Thymus (tissue), 14 donors: Measurements from ENCODE around the gene KCNIP3. TPM values are rescaled to one million over a fixed set of nuclear protein-coding genes. Genes with fewer than 3 reads are reported as not detected.

ENCODE experiments used
- DNase-seq, 9 donors: peaks; one replicate each; pipeline ENCODE4 v3.0.0-alpha.2; 2013; ENCODE audit warnings: low spot score in 9 of 9, low read depth in 6 of 9, missing footprints in 1 of 9
- H3K27ac ChIP-seq, 2 donors: one replicate each; pipeline ENCODE4 v1.5.1; 2013; ENCODE audit warnings: control low read depth in 1 of 2, low read depth in 1 of 2, low read length in 1 of 2, mild to moderate bottlenecking in 1 of 2, moderate library complexity in 1 of 2
- H3K27me3 ChIP-seq, 2 donors: one replicate each; pipeline ENCODE4 v1.5.1; 2013; ENCODE audit warnings: low read length in 1 of 2; ENCODE audit not compliant: control insufficient read depth in 2 of 2, insufficient read depth in 1 of 2
- H3K36me3 ChIP-seq, 2 donors: one replicate each; pipeline ENCODE4 v1.5.1; 2013; ENCODE audit warnings: low read length in 1 of 2, mild to moderate bottlenecking in 1 of 2, moderate library complexity in 1 of 2; ENCODE audit not compliant: control insufficient read depth in 2 of 2, insufficient read depth in 2 of 2
- H3K4me1 ChIP-seq, 2 donors: one replicate each; pipeline ENCODE4 v1.5.1; 2013; ENCODE audit warnings: low read length in 2 of 2; ENCODE audit not compliant: control insufficient read depth in 2 of 2, insufficient read depth in 2 of 2
- H3K4me3 ChIP-seq, 2 donors: one replicate each; pipeline ENCODE4 v1.5.1; 2013; ENCODE audit warnings: low read length in 2 of 2, control low read depth in 1 of 2, mild to moderate bottlenecking in 1 of 2
- H3K9me3 ChIP-seq, 2 donors: one replicate each; pipeline ENCODE4 v1.5.1; 2013; ENCODE audit warnings: low read length in 1 of 2, mild to moderate bottlenecking in 1 of 2; ENCODE audit not compliant: control insufficient read depth in 2 of 2, insufficient read depth in 1 of 2
- WGBS: extraction: QIAGEN DNeasy Blood & Tissue Kit; methylation state at CpG from one replicate; pipeline ENCODE4 v1.1.7; 2013; 5-methylcytosine and 5-hydroxymethylcytosine counted together
- long read RNA-seq, 10 donors: transcript quantifications; one replicate each; lab custom pipeline, GENCODE V29; 2026
- polyA plus RNA-seq: library from polyadenylated mRNA; stranded (reverse); fragments of 200-250 nt; gene quantifications from one replicate; pipeline ENCODE4 v1.2.3, GENCODE V29; 2013
- total RNA-seq: library from RNA; stranded (reverse); fragments of 120-200 nt; gene quantifications from one replicate; pipeline ENCODE4 v1.2.4, GENCODE V29; 2013
- donor health status: healthy.

KCNIP3 gene
- total RNA-seq (21.4 TPM), polyA plus RNA-seq (5.3 TPM)
- long read RNA-seq, donor 1 = 0 reads
- long read RNA-seq, donor 2, transcript KCNIP3-205 (8 exons, 985 nt) = major isoform, 6 of 7 reads
- long read RNA-seq, donor 2, partial matches to known transcripts = 0 of 7 reads
- long read RNA-seq, donor 2, other reads (novel, unspliced or antisense) = 0 of 7 reads
- long read RNA-seq, donor 3, transcript KCNIP3-205 (8 exons, 985 nt) = major isoform, 8 of 8 reads
- long read RNA-seq, donor 3, partial matches to known transcripts = 0 of 8 reads
- long read RNA-seq, donor 3, other reads (novel, unspliced or antisense) = 0 of 8 reads
- long read RNA-seq, donor 4, partial matches to known transcripts = 0 of 3 reads
- long read RNA-seq, donor 4, other reads (novel, unspliced or antisense) = 0 of 3 reads
- long read RNA-seq, donor 5, partial matches to known transcripts = 0 of 1 reads
- long read RNA-seq, donor 5, other reads (novel, unspliced or antisense) = 0 of 1 reads
- long read RNA-seq, donor 6, partial matches to known transcripts = 0 of 3 reads
- long read RNA-seq, donor 6, other reads (novel, unspliced or antisense) = 0 of 3 reads
- long read RNA-seq, donor 7 = 0 reads
- long read RNA-seq, donor 8, partial matches to known transcripts = 0 of 1 reads
- long read RNA-seq, donor 8, other reads (novel, unspliced or antisense) = 0 of 1 reads
- long read RNA-seq, donor 9, partial matches to known transcripts = 0 of 3 reads
- long read RNA-seq, donor 9, other reads (novel, unspliced or antisense) = 0 of 3 reads
- long read RNA-seq, donor 10, partial matches to known transcripts = 0 of 3 reads
- long read RNA-seq, donor 10, other reads (novel, unspliced or antisense) = 0 of 3 reads

DNA sequence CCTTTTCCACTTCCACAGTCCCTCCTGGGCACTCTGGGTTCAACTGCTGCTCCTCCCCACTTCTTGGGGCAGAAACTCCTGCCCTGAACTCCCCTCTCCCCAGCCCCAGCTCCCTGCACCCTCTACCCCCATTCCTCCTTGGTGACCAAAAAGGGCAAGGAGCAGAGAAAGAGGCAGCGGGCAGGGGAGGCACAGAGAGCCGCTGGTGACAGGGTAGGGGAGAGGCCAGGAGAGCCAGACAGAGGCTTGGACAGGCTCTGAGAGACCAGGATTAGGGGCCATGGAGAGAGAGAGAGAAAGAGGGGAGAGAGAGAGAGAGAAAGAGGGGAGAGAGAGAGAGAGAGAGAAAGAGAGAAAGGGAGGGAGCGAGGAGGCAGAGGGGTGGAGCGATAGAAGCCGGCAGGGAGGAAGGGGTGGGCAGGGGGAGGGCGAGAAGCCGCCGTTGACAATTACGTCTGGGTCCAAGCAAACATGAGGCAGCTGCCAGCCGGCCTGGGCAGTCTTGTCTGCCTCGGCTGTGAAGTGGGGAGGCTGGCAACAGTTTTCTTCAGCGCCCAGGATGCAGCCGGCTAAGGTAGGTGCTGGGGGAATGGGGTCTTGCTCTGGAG, at the start of gene KCNIP3:
KCNIP3 (plus strand) TSS at position 468 of the 608 bp plus-strand sequence; CDS start at position 560, 92 bp downstream.
- WGBS = 13% methylated on average over 13 of the region's 13 CpGs
- H3K27ac ChIP-seq = no peak within 1 kb of the TSS
- no peaks in the 10 kb centered on the region for H3K27me3 ChIP-seq
- no peaks in the 10 kb centered on the region for H3K36me3 ChIP-seq
- H3K4me1 ChIP-seq = no peaks in the 10 kb centered on the region
- H3K4me3 ChIP-seq = peak within 1 kb of the TSS in 1 of 2 donors; percentile 13
- DNase-seq = peak in 1 of 9 donors; percentile 6
- H3K9me3 ChIP-seq = no peaks in the 10 kb centered on the region

DNA sequence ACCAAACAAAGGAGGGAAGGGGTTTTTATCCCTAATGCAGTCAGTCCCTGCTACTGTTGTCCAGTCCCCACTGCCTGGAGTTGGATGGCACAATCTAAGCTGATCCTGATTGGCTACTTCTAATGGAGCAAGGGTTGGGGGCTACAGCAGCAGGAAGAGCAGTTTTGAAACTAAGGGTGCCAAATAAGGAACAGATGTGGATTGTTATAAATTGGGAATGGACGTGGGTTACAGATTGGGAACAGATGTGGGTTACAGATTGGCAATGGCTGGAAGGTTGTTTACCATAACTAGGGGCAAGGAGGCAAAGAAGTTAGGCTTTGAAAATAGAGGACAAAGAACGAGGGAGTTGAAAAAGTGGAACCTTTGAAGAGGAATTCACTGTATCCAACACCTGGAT, 38.9 kb upstream of the KCNIP3 start:
- Histone ChIP-seq H3K27me3 (no peaks in the 10 kb centered on the region), H3K4me1 (peaks cover 0 to 3% of the 10 kb centered on the region in 2 donors), H3K27ac (no peak overlapping the region), H3K4me3 (no peak overlapping the region), H3K9me3 (peaks cover 0 to 3% of the 10 kb centered on the region in 2 donors), H3K36me3 (no peaks in the 10 kb centered on the region)
- WGBS = 91% methylated on average over 2 of the region's 2 CpGs
- DNase-seq = no peak

DNA sequence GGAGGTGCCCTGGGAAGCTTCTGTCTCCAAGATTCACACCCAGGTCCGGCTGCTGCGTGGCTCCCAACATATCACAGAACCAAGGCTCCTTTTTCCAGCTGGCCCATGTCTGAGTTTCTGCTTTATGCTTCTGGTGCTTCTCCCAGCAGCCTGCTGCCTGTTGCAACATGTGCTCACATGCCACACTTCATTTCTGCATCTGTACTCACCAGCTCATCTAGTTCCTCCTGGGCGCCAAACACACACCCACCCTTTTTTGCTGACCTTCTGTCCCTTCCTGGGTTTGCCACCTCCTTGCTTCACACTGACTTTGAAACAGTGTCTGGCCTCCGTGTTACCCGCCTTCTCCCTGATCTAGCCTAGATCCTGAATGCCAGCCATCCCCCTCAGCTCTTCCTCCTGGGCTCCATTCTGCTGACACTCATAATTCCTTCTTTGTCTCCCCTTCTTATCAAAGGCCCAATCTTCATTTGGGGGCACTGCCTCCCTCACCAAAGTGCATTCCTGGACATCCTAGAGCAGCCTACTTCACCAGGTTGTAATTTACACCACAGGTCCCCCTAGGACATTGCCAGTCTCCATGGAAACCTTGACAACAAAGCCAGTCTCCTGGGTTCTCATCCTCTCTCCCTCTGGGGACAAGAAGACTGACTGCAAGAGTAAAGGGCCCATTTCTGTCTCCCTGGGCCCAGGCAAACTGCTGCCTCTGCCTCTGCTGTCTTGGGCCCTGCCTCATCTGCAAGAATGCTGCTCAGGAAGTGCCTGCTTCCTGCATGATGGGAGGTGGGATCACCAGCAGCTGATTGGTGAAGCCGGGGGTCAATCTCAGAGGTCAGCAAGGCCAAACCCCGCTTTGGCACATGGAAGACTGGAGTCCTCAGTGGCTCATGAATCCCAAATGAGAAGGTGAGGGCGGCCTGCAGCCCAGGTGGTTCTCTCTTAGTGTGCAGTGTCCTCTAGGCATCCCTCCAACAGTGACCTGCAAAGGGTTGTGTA, 36.8 kb upstream of the KCNIP3 start:
- no peaks in the 10 kb centered on the region for H3K36me3 ChIP-seq
- WGBS = 90% methylated on average over 8 of the region's 8 CpGs
- H3K27me3 ChIP-seq = no peaks in the 10 kb centered on the region
- H3K4me1 ChIP-seq = peaks cover 0 to 3% of the 10 kb centered on the region in 2 donors
- no peak overlapping the region for H3K4me3 ChIP-seq
- peaks cover 0 to 3% of the 10 kb centered on the region in 2 donors for H3K9me3 ChIP-seq
- DNase-seq = peak in 1 of 9 donors; percentile 15
- no peak overlapping the region for H3K27ac ChIP-seq

DNA sequence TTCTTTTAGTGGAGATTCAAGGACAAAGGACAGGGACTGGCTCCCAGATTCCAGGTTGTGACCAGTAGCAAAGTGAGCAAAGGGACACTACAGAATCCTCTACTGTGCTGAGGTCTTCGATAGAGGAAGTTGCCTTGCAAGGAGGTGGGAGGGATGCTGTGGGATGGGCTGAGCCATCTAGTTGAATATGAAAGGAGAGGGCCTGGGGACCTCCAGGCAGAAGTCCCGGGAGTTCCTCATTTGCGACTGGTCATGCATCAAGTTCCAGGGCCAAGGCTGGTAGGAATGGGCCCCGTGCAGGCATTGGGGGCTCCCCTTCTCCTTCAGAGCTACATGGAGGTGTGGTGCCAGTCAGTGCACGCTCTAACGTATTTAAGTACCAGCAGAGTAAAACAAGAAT, 35.5 kb upstream of the KCNIP3 start:
- peaks cover 0 to 3% of the 10 kb centered on the region in 2 donors for H3K4me1 ChIP-seq
- H3K36me3 ChIP-seq = no peaks in the 10 kb centered on the region
- no peak overlapping the region for H3K4me3 ChIP-seq
- no peak overlapping the region for H3K27ac ChIP-seq
- peaks cover 0 to 3% of the 10 kb centered on the region in 2 donors for H3K9me3 ChIP-seq
- WGBS = 58% methylated on average over 6 of the region's 6 CpGs
- H3K27me3 ChIP-seq = no peaks in the 10 kb centered on the region
- DNase-seq = no peak

DNA sequence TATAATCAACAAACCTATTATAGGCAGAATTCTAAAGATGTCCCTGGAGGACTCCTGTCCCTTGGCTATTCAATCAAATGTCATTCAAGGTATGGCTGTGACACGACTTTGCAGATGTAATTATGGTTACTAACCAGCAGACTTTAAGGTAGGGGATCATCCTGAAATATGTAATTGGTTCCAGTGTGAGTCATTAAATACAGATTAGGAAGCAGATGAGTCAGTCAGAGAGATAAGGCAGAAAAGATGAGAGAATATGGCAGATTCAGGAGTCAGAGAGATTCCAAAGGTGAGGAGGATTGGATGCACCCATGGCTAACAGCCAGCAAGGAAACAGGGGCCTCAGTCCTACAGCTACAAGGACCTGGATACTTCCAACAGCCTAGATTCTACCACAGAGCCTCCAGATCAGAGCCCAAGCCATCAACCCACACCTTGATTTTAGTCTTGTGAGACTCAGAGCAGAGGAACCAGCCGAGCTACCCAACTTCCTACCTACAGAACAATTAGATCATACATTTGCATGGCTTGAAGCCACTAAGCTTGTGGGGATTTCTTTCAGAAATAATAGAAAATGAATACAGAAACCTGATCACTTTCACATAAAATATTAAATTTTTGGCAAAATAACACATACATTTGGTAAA, 34.1 kb upstream of the KCNIP3 start:
- no peak overlapping the region for H3K27ac ChIP-seq
- WGBS = 84% methylated on average over 2 of the region's 2 CpGs

DNA sequence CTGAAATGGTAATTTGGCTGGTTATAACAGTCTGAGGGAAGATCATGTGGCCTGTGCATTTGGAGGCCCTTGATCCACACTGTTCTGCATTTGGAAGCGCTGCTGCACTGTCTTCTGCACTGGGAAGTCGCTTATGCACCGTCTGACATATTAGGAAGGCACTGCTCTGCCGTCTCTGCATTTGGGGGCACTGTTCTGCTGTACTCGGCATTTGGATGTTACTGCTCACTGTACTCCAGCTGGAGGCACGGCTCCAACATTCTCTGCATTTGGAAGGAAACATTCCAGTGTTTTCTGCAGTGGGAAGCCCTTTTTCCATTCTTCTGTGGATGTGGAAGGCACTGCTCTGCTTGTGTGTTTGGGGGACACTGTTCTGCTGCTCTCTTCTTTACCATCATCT, 32.5 kb upstream of the KCNIP3 start:
- Histone ChIP-seq H3K27ac (no peak overlapping the region), H3K4me3 (no peak overlapping the region), H3K27me3 (no peaks in the 10 kb centered on the region), H3K36me3 (no peaks in the 10 kb centered on the region), H3K4me1 (peaks cover 0 to 2% of the 10 kb centered on the region in 2 donors), H3K9me3 (no peaks in the 10 kb centered on the region)
- WGBS = 84% methylated on average over 6 of the region's 6 CpGs
- no peak for DNase-seq

More for the DNA sequence above, 34.1 kb upstream of the KCNIP3 start:
- Histone ChIP-seq H3K4me1 (peaks cover 0 to 3% of the 10 kb centered on the region in 2 donors), H3K36me3 (no peaks in the 10 kb centered on the region), H3K4me3 (no peak overlapping the region), H3K27me3 (no peaks in the 10 kb centered on the region), H3K9me3 (no peaks in the 10 kb centered on the region)
- no peak for DNase-seq

DNA sequence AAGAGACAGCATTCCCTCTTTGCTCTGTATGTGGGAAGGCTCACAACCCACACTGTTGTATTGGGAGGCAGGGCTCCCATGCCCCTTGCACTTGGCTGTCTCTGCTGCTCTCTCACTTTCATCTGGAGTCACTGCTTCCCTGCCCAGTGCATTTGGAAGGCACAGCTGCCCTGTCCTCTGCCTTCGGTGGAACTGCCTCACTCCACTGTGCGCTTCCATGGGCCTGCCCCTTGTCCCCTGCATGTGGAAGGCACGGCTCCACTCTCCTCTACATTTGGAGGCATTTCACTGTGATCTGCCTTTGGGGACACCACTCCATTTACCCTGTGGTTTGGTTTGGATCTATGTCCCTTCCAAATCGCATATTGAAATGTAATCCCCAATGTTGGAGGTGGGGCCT, 32.0 kb upstream of the KCNIP3 start:
- WGBS = 92% methylated on average over 4 of the region's 4 CpGs
- no peaks in the 10 kb centered on the region for H3K4me1 ChIP-seq
- no peak for DNase-seq

More for the DNA sequence above, 32.0 kb upstream of the KCNIP3 start:
- H3K27ac ChIP-seq = no peak overlapping the region
- no peaks in the 10 kb centered on the region for H3K36me3 ChIP-seq
- no peak overlapping the region for H3K4me3 ChIP-seq
- no peaks in the 10 kb centered on the region for H3K27me3 ChIP-seq
- H3K9me3 ChIP-seq = no peaks in the 10 kb centered on the region
